ENCODE measurements around the gene RAP1A.

The RAP1A gene

DNA sequence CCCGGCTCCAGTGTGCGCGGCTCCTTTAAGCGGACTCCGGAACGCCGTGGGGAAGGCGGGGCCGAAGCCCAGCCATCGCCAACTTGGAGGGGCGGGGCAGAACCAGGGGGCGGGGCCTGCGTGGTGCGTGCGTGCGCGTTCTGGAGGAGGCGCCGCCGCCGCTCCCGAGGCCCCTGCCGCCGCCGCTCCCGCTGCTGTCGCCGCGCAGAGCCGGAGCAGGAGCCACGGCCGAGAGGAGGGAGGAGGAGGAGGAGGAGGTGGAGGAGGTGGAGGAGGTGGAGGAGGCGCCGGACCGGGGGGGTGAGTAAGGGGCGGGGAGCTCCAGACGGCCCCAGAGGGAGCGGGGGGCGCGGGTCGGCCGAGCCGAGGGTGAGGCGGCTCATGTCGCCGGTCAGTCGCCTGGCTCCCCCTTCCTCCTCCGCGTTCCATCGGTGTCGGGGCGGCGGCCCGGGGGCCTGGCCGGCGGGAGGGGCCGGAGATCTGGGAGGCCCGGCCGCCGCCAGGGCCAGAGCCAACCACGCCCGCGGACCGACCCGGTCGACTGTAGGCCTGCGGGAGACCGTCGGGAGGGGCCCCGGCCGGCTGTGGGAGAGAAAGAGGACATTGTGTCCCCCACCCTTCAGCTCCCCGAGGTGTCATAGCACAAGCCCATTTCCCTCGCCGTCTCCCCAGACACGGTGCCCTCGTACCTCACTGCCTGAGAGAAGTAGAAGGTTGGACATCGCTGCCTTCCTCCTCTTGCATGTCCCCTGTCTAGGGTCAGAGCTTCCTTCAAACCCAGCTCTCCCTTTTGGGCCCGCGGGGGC, at the start of gene RAP1A:
Gene RAP1A (plus strand): TSS at position 155 of the 806 bp plus-strand sequence. CDS start 71,572 bp downstream, outside the sequence.
- peak; percentile 83 for DNase-seq
- Histone ChIP-seq H2AFZ (ENCODE audit: low read length) (peak within 1 kb of the TSS; percentile 83), H3K4me3 (ENCODE audit: low read length) (peak within 1 kb of the TSS; percentile 69), H3K4me1 (ENCODE audit: low read length) (peaks cover 16% of the 10 kb centered on the region), H3K9ac (ENCODE audit: low read length) (peak within 1 kb of the TSS; percentile 63; the same call in 1 of the 2 replicates), H3K9me3 (replicated peaks; ENCODE audit: insufficient read depth, low read length) (no peaks in the 10 kb centered on the region), H4K20me1 (ENCODE audit: insufficient read depth, low read length) (no peaks in the 10 kb centered on the region), H3K27me3 (replicated peaks; ENCODE audit: insufficient read depth, low read length) (no peaks in the 10 kb centered on the region), H3K4me2 (ENCODE audit: low read depth, low read length) (peak within 1 kb of the TSS; percentile 77), H3F3A (ENCODE audit: insufficient read depth, low read length) (peaks cover 3% of the 10 kb centered on the region; the same call in 1 of the 2 replicates), H3K36me3 (replicated peaks; ENCODE audit: insufficient read depth, low read length) (no peaks in the 10 kb centered on the region), H3K9me2 (replicated peaks; ENCODE audit: insufficient read depth, low read length) (no peaks in the 10 kb centered on the region), H3K79me2 (ENCODE audit: low read length) (peaks cover 50% of the 10 kb centered on the region), H3K27ac (ENCODE audit: low read length) (peak within 1 kb of the TSS; percentile 39; the same call in 1 of the 2 replicates)
- TF ChIP-seq EZH2 (optimal IDR thresholded peaks at IDR 0.05; ENCODE audit: low read depth, low read length): no peak
- TF ChIP-seq, protein P1, sequence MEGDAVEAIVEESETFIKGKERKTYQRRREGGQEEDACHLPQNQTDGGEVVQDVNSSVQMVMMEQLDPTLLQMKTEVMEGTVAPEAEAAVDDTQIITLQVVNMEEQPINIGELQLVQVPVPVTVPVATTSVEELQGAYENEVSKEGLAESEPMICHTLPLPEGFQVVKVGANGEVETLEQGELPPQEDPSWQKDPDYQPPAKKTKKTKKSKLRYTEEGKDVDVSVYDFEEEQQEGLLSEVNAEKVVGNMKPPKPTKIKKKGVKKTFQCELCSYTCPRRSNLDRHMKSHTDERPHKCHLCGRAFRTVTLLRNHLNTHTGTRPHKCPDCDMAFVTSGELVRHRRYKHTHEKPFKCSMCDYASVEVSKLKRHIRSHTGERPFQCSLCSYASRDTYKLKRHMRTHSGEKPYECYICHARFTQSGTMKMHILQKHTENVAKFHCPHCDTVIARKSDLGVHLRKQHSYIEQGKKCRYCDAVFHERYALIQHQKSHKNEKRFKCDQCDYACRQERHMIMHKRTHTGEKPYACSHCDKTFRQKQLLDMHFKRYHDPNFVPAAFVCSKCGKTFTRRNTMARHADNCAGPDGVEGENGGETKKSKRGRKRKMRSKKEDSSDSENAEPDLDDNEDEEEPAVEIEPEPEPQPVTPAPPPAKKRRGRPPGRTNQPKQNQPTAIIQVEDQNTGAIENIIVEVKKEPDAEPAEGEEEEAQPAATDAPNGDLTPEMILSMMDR (IDR thresholded peaks at IDR 0.05; ENCODE audit: low read length): no peak
- no peak for TF ChIP-seq EZH2phosphoT487 (IDR thresholded peaks at IDR 0.05; ENCODE audit: low read length)

DNA sequence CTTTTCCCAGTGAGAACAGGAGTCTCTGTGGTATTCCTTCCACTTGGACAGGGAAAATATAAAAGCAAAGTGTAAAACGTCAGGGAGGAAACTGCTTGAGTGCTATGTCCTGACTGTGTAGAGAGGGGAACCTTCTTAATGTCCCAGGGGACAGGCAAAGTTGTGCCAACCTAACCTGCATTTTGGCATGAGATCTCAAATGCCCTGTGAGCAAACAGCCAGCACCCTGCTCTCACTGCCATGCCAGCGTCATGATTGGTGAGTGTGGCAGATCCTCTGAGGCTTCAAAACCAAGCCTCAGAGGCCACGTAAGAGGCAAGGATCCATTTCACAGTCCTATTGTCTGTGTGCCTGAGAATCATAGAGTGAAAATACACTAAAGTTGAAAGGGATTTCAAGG, 49.7 kb upstream of the RAP1A start:
- Histone ChIP-seq H3K4me2 (ENCODE audit: low read depth, low read length) (no peak overlapping the region), H3K4me1 (ENCODE audit: low read length) (no peaks in the 10 kb centered on the region), H3K9me3 (replicated peaks; ENCODE audit: insufficient read depth, low read length) (no peaks in the 10 kb centered on the region), H3K36me3 (replicated peaks; ENCODE audit: insufficient read depth, low read length) (no peaks in the 10 kb centered on the region), H3K27ac (ENCODE audit: low read length) (no peak overlapping the region), H3K9ac (ENCODE audit: low read length) (no peak overlapping the region), H2AFZ (ENCODE audit: low read length) (no peak overlapping the region), H3F3A (ENCODE audit: insufficient read depth, low read length) (no peaks in the 10 kb centered on the region), H3K9me2 (replicated peaks; ENCODE audit: insufficient read depth, low read length) (no peaks in the 10 kb centered on the region), H3K79me2 (ENCODE audit: low read length) (no peaks in the 10 kb centered on the region), H3K27me3 (replicated peaks; ENCODE audit: insufficient read depth, low read length) (no peaks in the 10 kb centered on the region), H4K20me1 (ENCODE audit: insufficient read depth, low read length) (no peaks in the 10 kb centered on the region), H3K4me3 (ENCODE audit: low read length) (no peak overlapping the region)
- no peak for DNase-seq
- TF ChIP-seq, protein P1 (IDR thresholded peaks at IDR 0.05; ENCODE audit: low read length): no peak
- TF ChIP-seq EZH2phosphoT487 (IDR thresholded peaks at IDR 0.05; ENCODE audit: low read length) (no peak), EZH2 (optimal IDR thresholded peaks at IDR 0.05; ENCODE audit: low read depth, low read length) (no peak)

DNA sequence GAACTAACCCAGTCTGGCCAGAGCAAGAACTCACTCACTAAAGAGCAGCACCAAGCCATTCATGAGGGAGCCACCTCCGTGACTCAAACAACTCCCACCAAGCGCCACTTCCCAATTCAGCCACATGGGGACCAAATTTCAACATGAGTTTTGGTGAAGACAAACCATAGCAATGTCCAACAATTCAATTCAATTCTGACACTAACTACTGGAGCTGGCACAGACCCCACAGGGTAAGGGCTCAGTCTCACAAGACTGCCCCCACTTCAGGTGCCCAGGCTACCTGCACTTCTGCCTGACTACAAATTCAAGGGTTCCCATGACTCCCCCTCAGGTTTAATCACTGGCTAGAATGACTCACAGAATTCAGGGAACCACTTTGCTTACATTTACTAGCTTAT, 48.8 kb upstream of the RAP1A start:
- H3K9me3 ChIP-seq (replicated peaks; ENCODE audit: insufficient read depth, low read length): no peaks in the 10 kb centered on the region
- H3K79me2 ChIP-seq (ENCODE audit: low read length): no peaks in the 10 kb centered on the region
- no peak overlapping the region for H3K27ac ChIP-seq (ENCODE audit: low read length)
- H3K9ac ChIP-seq (ENCODE audit: low read length): no peak overlapping the region
- no peak overlapping the region for H3K4me2 ChIP-seq (ENCODE audit: low read depth, low read length)
- no peak for DNase-seq
- H3K4me1 ChIP-seq (ENCODE audit: low read length): no peaks in the 10 kb centered on the region
- no peaks in the 10 kb centered on the region for H3F3A ChIP-seq (ENCODE audit: insufficient read depth, low read length)
- H3K9me2 ChIP-seq (replicated peaks; ENCODE audit: insufficient read depth, low read length): no peaks in the 10 kb centered on the region
- TF ChIP-seq, protein P1 (IDR thresholded peaks at IDR 0.05; ENCODE audit: low read length): peak; percentile 9; the same call in 1 of the 2 replicates
- TF ChIP-seq EZH2 (optimal IDR thresholded peaks at IDR 0.05; ENCODE audit: low read depth, low read length) (no peak), EZH2phosphoT487 (IDR thresholded peaks at IDR 0.05; ENCODE audit: low read length) (no peak)
- no peaks in the 10 kb centered on the region for H3K27me3 ChIP-seq (replicated peaks; ENCODE audit: insufficient read depth, low read length)
- no peaks in the 10 kb centered on the region for H4K20me1 ChIP-seq (ENCODE audit: insufficient read depth, low read length)
- H3K36me3 ChIP-seq (replicated peaks; ENCODE audit: insufficient read depth, low read length): no peaks in the 10 kb centered on the region
- no peak overlapping the region for H2AFZ ChIP-seq (ENCODE audit: low read length)
- H3K4me3 ChIP-seq (ENCODE audit: low read length): no peak overlapping the region
